Measurements from ENCODE around the gene TRMT10B. TPM values are rescaled to one million over a fixed set of nuclear protein-coding genes. Genes with fewer than 3 reads are reported as not detected.

TRMT10B gene
- total and polyA plus RNA-seq, 2 of the 13 experiments (the other 11 are each of a cell fraction or from before 2014, with no cell fraction given) = 3.1 to 3.9 TPM

DNA sequence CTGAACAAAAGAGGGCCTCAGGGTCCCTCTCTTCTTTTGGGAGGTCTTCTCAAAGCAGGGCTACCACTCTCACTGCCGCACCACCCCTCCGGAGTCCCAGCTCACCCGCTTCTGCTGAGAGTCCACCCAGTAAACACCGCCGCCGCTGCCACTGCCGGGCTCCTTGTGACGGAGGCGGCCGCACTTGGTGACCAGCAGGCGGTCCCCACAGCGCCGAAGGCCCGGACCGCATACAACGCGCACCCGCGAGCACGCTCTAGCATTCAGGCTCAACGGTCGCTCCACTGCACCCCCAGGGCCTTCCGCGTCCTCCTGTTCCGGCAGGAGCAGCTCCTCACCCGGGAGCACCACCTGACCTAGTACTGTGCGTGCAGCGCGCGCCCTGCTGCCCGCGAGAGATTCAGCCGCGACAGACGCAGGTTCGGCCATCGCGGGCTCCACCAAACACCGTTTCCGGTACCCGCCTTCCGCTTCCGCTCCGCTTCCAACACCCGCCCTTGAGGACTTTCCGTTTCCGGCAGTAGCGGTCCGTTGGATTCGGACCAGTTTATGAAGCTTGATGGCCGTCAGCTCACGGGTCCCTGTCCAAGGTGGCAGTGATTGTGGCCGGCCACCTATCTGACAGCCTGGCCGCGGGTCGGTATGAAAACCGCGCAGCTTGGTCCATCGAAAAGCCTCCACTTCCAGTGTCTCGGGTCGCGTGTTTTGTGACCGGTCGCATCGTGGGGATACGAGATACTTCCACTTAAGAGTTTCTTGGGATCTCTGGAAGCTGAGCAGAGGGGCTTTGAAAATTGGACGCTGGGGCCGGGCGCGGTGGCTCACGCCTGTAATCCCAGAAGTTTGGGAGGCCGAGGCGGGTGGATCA, 31.2 kb downstream of the TRMT10B start, which contains the start of gene EXOSC3 (continued):
- TF ChIP-seq HMG20B (CRISPR knock-in tag; conservative IDR thresholded peaks at IDR 0.05) = 0 out of 2 replicates have a peak, but pooled peaks have one; percentile 16
- 0 out of 2 replicates have a peak, but pooled peaks have one; percentile 27 for TF ChIP-seq MZF1 (CRISPR knock-in tag; IDR thresholded peaks at IDR 0.05; ENCODE audit: borderline replicate concordance)
- TF ChIP-seq, protein P1, sequence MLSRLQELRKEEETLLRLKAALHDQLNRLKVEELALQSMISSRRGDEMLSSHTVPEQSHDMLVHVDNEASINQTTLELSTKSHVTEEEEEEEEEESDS (CRISPR knock-in tag; IDR thresholded peaks at IDR 0.05; ENCODE audit: borderline replicate concordance) = no peak
- no peak for TF ChIP-seq ZFYVE20 (CRISPR knock-in tag; IDR thresholded peaks at IDR 0.05; ENCODE audit: borderline replicate concordance, low read depth)
- peak; percentile 93; the same call in 1 of the 2 replicates for TF ChIP-seq ZNF879 (CRISPR knock-in tag; IDR thresholded peaks at IDR 0.05)
- TF ChIP-seq, protein P2, sequence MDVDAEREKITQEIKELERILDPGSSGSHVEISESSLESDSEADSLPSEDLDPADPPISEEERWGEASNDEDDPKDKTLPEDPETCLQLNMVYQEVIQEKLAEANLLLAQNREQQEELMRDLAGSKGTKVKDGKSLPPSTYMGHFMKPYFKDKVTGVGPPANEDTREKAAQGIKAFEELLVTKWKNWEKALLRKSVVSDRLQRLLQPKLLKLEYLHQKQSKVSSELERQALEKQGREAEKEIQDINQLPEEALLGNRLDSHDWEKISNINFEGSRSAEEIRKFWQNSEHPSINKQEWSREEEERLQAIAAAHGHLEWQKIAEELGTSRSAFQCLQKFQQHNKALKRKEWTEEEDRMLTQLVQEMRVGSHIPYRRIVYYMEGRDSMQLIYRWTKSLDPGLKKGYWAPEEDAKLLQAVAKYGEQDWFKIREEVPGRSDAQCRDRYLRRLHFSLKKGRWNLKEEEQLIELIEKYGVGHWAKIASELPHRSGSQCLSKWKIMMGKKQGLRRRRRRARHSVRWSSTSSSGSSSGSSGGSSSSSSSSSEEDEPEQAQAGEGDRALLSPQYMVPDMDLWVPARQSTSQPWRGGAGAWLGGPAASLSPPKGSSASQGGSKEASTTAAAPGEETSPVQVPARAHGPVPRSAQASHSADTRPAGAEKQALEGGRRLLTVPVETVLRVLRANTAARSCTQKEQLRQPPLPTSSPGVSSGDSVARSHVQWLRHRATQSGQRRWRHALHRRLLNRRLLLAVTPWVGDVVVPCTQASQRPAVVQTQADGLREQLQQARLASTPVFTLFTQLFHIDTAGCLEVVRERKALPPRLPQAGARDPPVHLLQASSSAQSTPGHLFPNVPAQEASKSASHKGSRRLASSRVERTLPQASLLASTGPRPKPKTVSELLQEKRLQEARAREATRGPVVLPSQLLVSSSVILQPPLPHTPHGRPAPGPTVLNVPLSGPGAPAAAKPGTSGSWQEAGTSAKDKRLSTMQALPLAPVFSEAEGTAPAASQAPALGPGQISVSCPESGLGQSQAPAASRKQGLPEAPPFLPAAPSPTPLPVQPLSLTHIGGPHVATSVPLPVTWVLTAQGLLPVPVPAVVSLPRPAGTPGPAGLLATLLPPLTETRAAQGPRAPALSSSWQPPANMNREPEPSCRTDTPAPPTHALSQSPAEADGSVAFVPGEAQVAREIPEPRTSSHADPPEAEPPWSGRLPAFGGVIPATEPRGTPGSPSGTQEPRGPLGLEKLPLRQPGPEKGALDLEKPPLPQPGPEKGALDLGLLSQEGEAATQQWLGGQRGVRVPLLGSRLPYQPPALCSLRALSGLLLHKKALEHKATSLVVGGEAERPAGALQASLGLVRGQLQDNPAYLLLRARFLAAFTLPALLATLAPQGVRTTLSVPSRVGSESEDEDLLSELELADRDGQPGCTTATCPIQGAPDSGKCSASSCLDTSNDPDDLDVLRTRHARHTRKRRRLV (CRISPR knock-in tag; IDR thresholded peaks at IDR 0.05) = peak; percentile 81; the same call in 1 of the 2 replicates
- no peak for TF ChIP-seq STAT5B (CRISPR knock-in tag; IDR thresholded peaks at IDR 0.05)
- no peak for TF ChIP-seq RELA (CRISPR knock-in tag; IDR thresholded peaks at IDR 0.05)
- no peak for TF ChIP-seq ZNF101 (CRISPR knock-in tag; IDR thresholded peaks at IDR 0.05; ENCODE audit: borderline replicate concordance, low read depth)
- no peak for TF ChIP-seq SNRNP70 (IDR thresholded peaks at IDR 0.05; ENCODE audit: low read depth, low read length)
- TF ChIP-seq ZNF83 (CRISPR knock-in tag; IDR thresholded peaks at IDR 0.05; ENCODE audit: borderline replicate concordance) = 0 out of 2 replicates have a peak, but pooled peaks have one; percentile 27
- TF ChIP-seq, protein P3, sequence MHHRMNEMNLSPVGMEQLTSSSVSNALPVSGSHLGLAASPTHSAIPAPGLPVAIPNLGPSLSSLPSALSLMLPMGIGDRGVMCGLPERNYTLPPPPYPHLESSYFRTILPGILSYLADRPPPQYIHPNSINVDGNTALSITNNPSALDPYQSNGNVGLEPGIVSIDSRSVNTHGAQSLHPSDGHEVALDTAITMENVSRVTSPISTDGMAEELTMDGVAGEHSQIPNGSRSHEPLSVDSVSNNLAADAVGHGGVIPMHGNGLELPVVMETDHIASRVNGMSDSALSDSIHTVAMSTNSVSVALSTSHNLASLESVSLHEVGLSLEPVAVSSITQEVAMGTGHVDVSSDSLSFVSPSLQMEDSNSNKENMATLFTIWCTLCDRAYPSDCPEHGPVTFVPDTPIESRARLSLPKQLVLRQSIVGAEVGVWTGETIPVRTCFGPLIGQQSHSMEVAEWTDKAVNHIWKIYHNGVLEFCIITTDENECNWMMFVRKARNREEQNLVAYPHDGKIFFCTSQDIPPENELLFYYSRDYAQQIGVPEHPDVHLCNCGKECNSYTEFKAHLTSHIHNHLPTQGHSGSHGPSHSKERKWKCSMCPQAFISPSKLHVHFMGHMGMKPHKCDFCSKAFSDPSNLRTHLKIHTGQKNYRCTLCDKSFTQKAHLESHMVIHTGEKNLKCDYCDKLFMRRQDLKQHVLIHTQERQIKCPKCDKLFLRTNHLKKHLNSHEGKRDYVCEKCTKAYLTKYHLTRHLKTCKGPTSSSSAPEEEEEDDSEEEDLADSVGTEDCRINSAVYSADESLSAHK (CRISPR knock-in tag; IDR thresholded peaks at IDR 0.05; ENCODE audit: borderline replicate concordance) = 0 out of 2 replicates have a peak, but pooled peaks have one; percentile 56
- no peak for TF ChIP-seq ZNF644 (CRISPR knock-in tag; IDR thresholded peaks at IDR 0.05; ENCODE audit: low read depth)
- no peak for TF ChIP-seq SNAPC2 (CRISPR knock-in tag; IDR thresholded peaks at IDR 0.05)
- TF ChIP-seq, protein P4, sequence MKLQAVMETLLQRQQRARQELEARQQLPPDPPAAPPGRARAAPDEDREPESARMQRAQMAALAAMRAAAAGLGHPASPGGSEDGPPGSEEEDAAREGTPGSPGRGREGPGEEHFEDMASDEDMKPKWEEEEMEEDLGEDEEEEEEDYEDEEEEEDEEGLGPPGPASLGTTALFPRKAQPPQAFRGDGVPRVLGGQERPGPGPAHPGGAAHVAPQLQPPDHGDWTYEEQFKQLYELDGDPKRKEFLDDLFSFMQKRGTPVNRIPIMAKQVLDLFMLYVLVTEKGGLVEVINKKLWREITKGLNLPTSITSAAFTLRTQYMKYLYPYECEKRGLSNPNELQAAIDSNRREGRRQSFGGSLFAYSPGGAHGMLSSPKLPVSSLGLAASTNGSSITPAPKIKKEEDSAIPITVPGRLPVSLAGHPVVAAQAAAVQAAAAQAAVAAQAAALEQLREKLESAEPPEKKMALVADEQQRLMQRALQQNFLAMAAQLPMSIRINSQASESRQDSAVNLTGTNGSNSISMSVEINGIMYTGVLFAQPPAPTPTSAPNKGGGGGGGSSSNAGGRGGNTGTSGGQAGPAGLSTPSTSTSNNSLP (IDR thresholded peaks at IDR 0.05; ENCODE audit: low read depth, low read length) = no peak
- TF ChIP-seq, protein P5, sequence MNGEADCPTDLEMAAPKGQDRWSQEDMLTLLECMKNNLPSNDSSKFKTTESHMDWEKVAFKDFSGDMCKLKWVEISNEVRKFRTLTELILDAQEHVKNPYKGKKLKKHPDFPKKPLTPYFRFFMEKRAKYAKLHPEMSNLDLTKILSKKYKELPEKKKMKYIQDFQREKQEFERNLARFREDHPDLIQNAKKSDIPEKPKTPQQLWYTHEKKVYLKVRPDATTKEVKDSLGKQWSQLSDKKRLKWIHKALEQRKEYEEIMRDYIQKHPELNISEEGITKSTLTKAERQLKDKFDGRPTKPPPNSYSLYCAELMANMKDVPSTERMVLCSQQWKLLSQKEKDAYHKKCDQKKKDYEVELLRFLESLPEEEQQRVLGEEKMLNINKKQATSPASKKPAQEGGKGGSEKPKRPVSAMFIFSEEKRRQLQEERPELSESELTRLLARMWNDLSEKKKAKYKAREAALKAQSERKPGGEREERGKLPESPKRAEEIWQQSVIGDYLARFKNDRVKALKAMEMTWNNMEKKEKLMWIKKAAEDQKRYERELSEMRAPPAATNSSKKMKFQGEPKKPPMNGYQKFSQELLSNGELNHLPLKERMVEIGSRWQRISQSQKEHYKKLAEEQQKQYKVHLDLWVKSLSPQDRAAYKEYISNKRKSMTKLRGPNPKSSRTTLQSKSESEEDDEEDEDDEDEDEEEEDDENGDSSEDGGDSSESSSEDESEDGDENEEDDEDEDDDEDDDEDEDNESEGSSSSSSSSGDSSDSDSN (CRISPR knock-in tag; IDR thresholded peaks at IDR 0.05) = peak; percentile 98
